Left renal pelvis (tissue), 4 donors: ENCODE results near the gene BACH2. TPM values are rescaled to one million over a fixed set of nuclear protein-coding genes. Genes with fewer than 3 reads are reported as not detected.

Experiments
- DNase-seq, 4 donors: peaks; one replicate each; pipeline ENCODE4 v3.0.0-alpha.2; 2013; ENCODE audit warnings: low read depth in 4 of 4, low spot score in 3 of 4
- polyA plus RNA-seq, 4 donors: library from polyadenylated mRNA; unstranded; fragments of 120-200 nt; gene quantifications; one replicate each; pipeline ENCODE4 v1.2.1, GENCODE V29; 2013; ENCODE audit not compliant: insufficient read length in 4 of 4

The BACH2 gene
- polyA plus RNA-seq, 4 donors: 9.0 to 11.5 (median 10.7) TPM

DNA sequence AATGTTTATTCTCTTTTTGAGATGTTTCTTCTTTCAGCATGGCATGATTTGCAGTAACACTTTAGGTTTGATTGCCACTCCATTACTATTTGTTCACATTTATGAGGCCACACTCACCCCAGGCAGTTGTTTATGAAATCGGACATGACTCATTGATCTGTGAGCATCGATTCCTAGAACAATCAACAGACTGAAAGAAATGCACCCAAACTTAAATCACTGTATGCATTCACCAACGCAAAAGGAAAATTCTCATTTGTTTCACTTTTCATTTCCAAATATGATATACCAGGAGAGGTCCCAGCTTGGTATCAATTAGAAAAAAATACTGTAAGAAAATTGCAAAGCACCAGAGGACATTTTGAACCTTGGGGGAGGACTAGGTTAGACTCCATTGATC lies 407.8 kb downstream of the BACH2 start:
- DNase-seq: no peak

- DNase-seq: no peak
Measured at GRCh38 chr6:89888138-89888514, 408.5 kb downstream of the BACH2 start.

- DNase-seq: no peak
Measured at GRCh38 chr6:89887452-89888137, 409.0 kb downstream of the BACH2 start.

DNA sequence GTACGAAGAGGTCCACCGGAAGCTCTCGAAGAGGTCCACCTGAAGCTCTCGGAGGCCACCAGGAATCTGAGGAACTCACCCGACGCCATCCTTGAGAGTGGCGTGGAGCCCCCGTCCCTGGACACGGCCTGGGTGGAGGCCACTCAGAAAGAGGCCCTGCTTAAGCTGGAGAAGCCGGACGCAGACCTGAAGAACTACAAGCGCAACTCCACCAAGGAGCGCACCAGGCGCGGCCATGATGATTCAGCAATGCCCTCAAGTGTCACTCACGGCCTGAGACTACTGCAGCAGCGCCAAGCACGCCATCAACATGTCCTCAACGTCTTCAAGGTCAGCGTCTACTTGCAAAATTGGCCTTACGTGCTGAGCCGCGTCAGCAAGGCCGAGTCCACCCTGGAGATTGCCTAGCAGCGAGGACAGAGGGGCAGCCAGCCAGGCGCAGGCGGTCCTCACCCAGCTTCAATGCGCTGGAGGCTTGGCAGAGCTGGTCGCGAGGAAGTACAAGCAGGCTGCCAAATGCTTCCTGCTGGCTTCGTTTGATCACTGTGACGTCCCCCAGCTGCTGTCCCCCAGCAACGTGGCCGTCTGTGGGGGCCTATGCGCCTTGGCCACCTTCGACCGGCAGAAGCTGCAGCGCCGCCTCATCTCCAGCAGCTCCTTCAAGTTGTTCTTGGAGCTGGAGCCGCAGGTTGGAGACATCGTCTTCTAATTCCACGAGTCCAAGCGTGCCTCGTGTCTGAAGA lies 410.1 kb downstream of the BACH2 start:
- no peak for DNase-seq
